SK-N-MC (cell line): ENCODE results near the gene SAMM50.

Experiments used
- DNase-seq: peaks from one replicate; pipeline ENCODE4 v3.0.0-alpha.2; 2011; ENCODE audit warnings: low read depth, low spot score
- H3K27ac ChIP-seq: fragments of 200-600 bp; sonication (generic); 2 replicates; pipeline ENCODE4 v1.5.1; 2016; ENCODE audit warnings: mixed run types
- H3K36me3 ChIP-seq: fragments of 200-600 bp; sonication (generic); 2 replicates; pipeline ENCODE4 v1.6.1; 2017; ENCODE audit warnings: antibody characterized with exemption, low read length, mixed read lengths; ENCODE audit not compliant: insufficient read depth
- H3K4me3 ChIP-seq: fragments of 200-600 bp; sonication (generic); 2 replicates; pipeline ENCODE4 v1.5.1; 2016
- H3K9ac ChIP-seq: fragments of 200-600 bp; sonication (generic); 2 replicates; pipeline ENCODE4 v1.8.0; 2017; ENCODE audit warnings: mixed run types, mixed read lengths; ENCODE audit not compliant: insufficient read length
- H3K9me3 ChIP-seq: fragments of 200-600 bp; sonication (generic); 2 replicates; pipeline ENCODE4 v1.6.1; 2017; ENCODE audit warnings: low read depth, mild to moderate bottlenecking, antibody characterized with exemption, low read length, moderate library complexity, mixed read lengths
- EZH2 ChIP-seq: fragments of 200-600 bp; sonication (generic); IDR thresholded peaks from one replicate; pipeline ENCODE4 v1.6.1; 2017; ENCODE audit warnings: antibody characterized with exemption
- FOXP2 ChIP-seq: optimal IDR thresholded peaks from 2 replicates; pipeline ENCODE3; 2011; ENCODE audit warnings: mild to moderate bottlenecking, moderate library complexity; ENCODE audit not compliant: insufficient read depth; ENCODE audit errors: extremely low read length, control extremely low read depth
- POLR2AphosphoS5 ChIP-seq: IDR thresholded peaks from 2 replicates; pipeline ENCODE4 v1.6.1; 2012; ENCODE audit warnings: mild to moderate bottlenecking, low read depth, low read length, borderline replicate concordance

The SAMM50 gene

GRCh38 chr22:43969021-43969878 is 14.0 kb downstream of the SAMM50 start:
- no peak for DNase-seq
- H3K4me3 ChIP-seq: no peak overlapping the region
- H3K9me3 ChIP-seq: no peaks in the 10 kb centered on the region
- TF ChIP-seq POLR2AphosphoS5 (no peak), FOXP2 (no peak), EZH2 (no peak)
- H3K9ac ChIP-seq: no peak overlapping the region
- H3K27ac ChIP-seq: no peak overlapping the region
- peaks cover 61% of the 10 kb centered on the region for H3K36me3 ChIP-seq

GRCh38 chr22:43969989-43970755 is 14.9 kb downstream of the SAMM50 start:
- Histone ChIP-seq H3K36me3 (peaks cover 62% of the 10 kb centered on the region), H3K4me3 (no peak overlapping the region), H3K9ac (no peak overlapping the region), H3K9me3 (no peaks in the 10 kb centered on the region), H3K27ac (no peak overlapping the region)
- TF ChIP-seq POLR2AphosphoS5 (no peak), FOXP2 (no peak), EZH2 (no peak)
- DNase-seq: no peak

- no peak for DNase-seq
- TF ChIP-seq POLR2AphosphoS5: no peak
- TF ChIP-seq EZH2: no peak
- no peak for TF ChIP-seq FOXP2
- H3K9ac ChIP-seq: no peak overlapping the region
- peaks cover 59% of the 10 kb centered on the region for H3K36me3 ChIP-seq
- no peak overlapping the region for H3K27ac ChIP-seq
- H3K4me3 ChIP-seq: no peak overlapping the region
- H3K9me3 ChIP-seq: no peaks in the 10 kb centered on the region
These were observed 15.9 kb downstream of the SAMM50 start for GRCh38 chr22:43971112-43971511.

GRCh38 chr22:43972931-43973462 is 17.8 kb downstream of the SAMM50 start:
- no peaks in the 10 kb centered on the region for H3K9me3 ChIP-seq
- H3K4me3 ChIP-seq: no peak overlapping the region
- no peak overlapping the region for H3K27ac ChIP-seq
- no peak overlapping the region for H3K9ac ChIP-seq
- H3K36me3 ChIP-seq: peaks cover 62% of the 10 kb centered on the region
- no peak for DNase-seq
- TF ChIP-seq EZH2: no peak
- TF ChIP-seq FOXP2: no peak
- no peak for TF ChIP-seq POLR2AphosphoS5

GRCh38 chr22:43974028-43974545 is 18.8 kb downstream of the SAMM50 start:
- no peak overlapping the region for H3K27ac ChIP-seq
- H3K9ac ChIP-seq: no peak overlapping the region
- DNase-seq: no peak
- H3K36me3 ChIP-seq: peaks cover 54% of the 10 kb centered on the region
- TF ChIP-seq FOXP2 (no peak), POLR2AphosphoS5 (no peak), EZH2 (no peak)
- no peaks in the 10 kb centered on the region for H3K9me3 ChIP-seq
- H3K4me3 ChIP-seq: no peak overlapping the region

GRCh38 chr22:43975041-43975440 is 19.8 kb downstream of the SAMM50 start:
- H3K36me3 ChIP-seq: peaks cover 55% of the 10 kb centered on the region
- DNase-seq: no peak
- no peak for TF ChIP-seq EZH2
- TF ChIP-seq FOXP2: no peak
- TF ChIP-seq POLR2AphosphoS5: no peak
- H3K4me3 ChIP-seq: no peak overlapping the region
- H3K27ac ChIP-seq: no peak overlapping the region
- no peaks in the 10 kb centered on the region for H3K9me3 ChIP-seq
- H3K9ac ChIP-seq: no peak overlapping the region

- H3K9ac ChIP-seq: no peak overlapping the region
- peaks cover 64% of the 10 kb centered on the region for H3K36me3 ChIP-seq
- TF ChIP-seq FOXP2 (no peak), POLR2AphosphoS5 (no peak), EZH2 (no peak)
- no peak overlapping the region for H3K27ac ChIP-seq
- DNase-seq: no peak
- no peaks in the 10 kb centered on the region for H3K9me3 ChIP-seq
- no peak overlapping the region for H3K4me3 ChIP-seq
These were observed 21.9 kb downstream of the SAMM50 start for GRCh38 chr22:43976861-43977795.
